Erythroblast (primary cell): ENCODE data around the gene TSSK3.

Experiments used
- GATA1 ChIP-seq: IDR thresholded peaks from 2 replicates; pipeline ENCODE4 v1.6.1; 2011; ENCODE audit warnings: low read depth, mild to moderate bottlenecking, control low read depth, low read length, moderate library complexity
- POLR2A ChIP-seq: IDR thresholded peaks from 2 replicates; pipeline ENCODE4 v1.6.1; 2011; ENCODE audit warnings: mild to moderate bottlenecking, low read length

GRCh38 chr1:32386676-32387392, 24.5 kb downstream of the TSSK3 start:
- TF ChIP-seq POLR2A (no peak), GATA1 (no peak)
